Stimulated activated naive B cell treated with anti-CD40 and anti-IgM and Interleukin-4, amounts not matched to agents 10 μg/mL and 1 μg/mL and 100 μg/mL, for 72 hours (primary cell): ENCODE measurements around the gene DMRT1.
A peak's percentile ranks its signal among the peaks of the same experiment; 100 is the strongest.

Experiments
- ATAC-seq, 2 donors: fragments of 150-1000 bp; cut with Tn5 transposase; replicated peaks; 2 replicates each; pipeline ENCODE4 v1.10.0; 2021; ENCODE audit warnings: moderate library complexity in 1 of 2
- DNase-seq: peaks from one replicate; pipeline ENCODE4 v3.0.0; 2021
- H3K27ac Mint-ChIP-seq: one replicate; pipeline ENCODE4 v1.8.0; 2022; ENCODE audit warnings: mild to moderate bottlenecking, mixed read lengths
- H3K27me3 Mint-ChIP-seq, 2 donors: one replicate each; pipeline ENCODE4 v1.8.0; 2022; ENCODE audit warnings: mixed read lengths in 2 of 2
- H3K36me3 Mint-ChIP-seq, 2 donors: one replicate each; pipeline ENCODE4 v1.8.0; 2022; ENCODE audit warnings: mixed read lengths in 2 of 2, mild to moderate bottlenecking in 1 of 2
- H3K4me1 Mint-ChIP-seq, 2 donors: one replicate each; pipeline ENCODE4 v1.8.0; 2022; ENCODE audit warnings: mixed read lengths in 2 of 2, mild to moderate bottlenecking in 1 of 2
- H3K4me3 Mint-ChIP-seq, 2 donors: one replicate each; pipeline ENCODE4 v1.8.0; 2022; ENCODE audit warnings: mild to moderate bottlenecking in 2 of 2, mixed read lengths in 2 of 2, moderate library complexity in 1 of 2
- H3K9me3 Mint-ChIP-seq, 2 donors: one replicate each; pipeline ENCODE4 v1.8.0; 2022; ENCODE audit warnings: mixed read lengths in 2 of 2, mild to moderate bottlenecking in 1 of 2

Gene DMRT1

DNA sequence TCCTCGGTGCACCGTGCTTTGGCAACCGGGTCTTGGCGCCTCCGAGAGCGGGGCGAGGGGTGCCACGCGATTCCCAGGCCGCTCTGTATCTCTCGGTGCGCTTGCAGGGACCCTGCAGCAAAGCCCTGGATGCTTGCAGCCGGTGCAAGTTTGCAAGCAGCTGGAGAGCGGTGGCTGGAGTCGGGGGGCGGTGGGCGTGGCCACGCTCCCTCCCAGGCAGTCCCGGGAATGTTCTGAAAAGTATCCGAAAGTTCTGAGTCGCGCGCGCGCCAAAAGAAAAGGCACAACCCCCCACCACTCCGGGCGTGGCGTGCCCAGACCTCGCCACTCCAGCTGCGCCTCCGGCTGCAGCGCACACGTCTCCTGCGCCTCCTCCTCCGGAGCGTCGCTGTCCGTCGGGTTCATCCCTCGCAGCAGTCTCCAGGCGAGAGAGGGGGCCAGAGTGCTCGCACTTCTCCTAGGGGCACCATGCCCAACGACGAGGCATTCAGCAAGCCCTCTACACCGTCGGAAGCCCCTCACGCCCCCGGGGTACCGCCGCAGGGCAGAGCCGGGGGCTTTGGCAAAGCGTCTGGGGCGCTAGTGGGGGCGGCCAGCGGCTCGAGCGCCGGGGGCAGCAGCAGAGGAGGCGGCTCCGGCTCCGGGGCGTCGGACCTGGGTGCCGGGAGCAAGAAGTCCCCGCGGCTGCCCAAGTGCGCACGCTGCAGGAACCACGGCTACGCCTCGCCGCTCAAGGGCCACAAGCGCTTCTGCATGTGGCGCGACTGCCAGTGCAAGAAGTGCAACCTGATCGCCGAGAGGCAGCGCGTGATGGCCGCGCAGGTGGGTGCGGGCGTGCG, at the start of gene DMRT1:
Gene DMRT1 (plus strand): TSS at position 327 of the 839 bp plus-strand sequence. CDS start 142 bp downstream, at position 469.
- H3K9me3 Mint-ChIP-seq = no peaks in the 10 kb centered on the region
- peaks cover 4 to 14% of the 10 kb centered on the region in 2 donors for H3K4me1 Mint-ChIP-seq
- H3K4me3 Mint-ChIP-seq = no peak within 1 kb of the TSS
- peak within 1 kb of the TSS; percentile 47 for H3K27ac Mint-ChIP-seq
- ATAC-seq (no peak), DNase-seq (no peak)
- H3K27me3 Mint-ChIP-seq = peaks cover 49 to 76% of the 10 kb centered on the region in 2 donors
- H3K36me3 Mint-ChIP-seq = no peaks in the 10 kb centered on the region

DNA sequence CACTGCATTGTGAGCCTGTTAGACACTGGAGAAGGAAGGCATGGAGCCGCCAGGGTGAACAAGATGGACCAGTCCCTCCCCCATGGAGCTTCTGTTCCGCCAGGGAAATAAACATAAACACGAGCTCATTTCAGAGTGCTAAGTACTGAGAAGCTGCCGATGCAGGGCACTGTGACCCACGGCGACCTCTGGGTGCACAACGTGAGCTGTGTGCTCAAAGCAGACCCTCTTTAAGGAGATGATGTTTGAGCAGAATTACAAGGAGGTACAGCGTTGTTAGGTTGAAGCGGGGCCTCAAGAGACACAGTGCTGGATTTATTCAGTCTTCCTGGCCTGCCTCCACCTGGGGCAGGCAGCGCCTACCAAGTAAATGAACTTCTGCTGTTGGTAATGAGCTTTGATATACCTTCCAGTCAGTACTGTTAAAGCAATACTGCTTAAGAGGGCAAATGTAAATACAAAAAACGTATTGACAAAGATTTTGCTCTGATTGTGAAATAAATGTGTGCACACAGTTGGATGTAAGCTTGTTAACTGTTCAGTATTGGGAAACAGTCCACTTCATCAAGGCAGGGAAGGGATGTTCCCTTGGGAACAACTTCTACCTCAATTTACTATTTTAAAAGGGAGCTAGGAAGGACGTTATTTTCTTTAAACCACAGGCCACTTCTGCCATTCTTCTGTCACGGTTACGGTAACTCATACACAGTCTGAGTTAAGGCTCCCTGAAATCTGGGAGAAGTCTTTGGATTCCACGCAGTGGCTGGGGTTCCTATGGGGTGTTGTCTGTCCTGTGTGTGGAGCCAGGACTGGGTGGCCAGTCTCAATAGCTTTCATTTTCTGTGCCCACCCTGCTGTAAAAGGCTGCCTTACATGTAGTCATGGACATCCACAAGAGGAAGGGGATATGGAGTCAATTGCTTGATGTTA, 48.9 kb upstream of the DMRT1 start:
- DNase-seq = no peak
- H3K4me1 Mint-ChIP-seq = no peaks in the 10 kb centered on the region
- peaks cover 4 to 5% of the 10 kb centered on the region in 2 donors for H3K9me3 Mint-ChIP-seq

DNA sequence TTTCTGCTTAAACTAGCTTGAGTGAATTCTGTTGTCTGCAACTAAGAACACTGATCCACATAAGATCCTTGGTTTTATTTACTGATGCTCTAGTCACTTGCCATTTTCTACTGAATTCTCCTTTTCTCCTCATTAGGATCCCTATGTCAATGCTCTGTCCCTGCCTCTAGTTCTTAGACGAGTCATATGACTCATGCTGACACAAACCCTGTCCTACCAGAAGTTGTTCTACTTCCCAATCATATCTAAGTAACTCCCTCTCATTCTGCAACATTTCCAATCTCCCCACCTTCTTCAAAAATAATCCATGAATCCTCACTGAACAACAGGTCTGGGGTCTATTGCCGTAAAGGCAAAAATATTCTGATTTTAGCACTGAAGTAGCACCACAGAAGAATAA, 47.1 kb upstream of the DMRT1 start:
- DNase-seq (no peak), ATAC-seq (no peak)
- Mint-ChIP-seq H3K4me1 (no peaks in the 10 kb centered on the region), H3K36me3 (no peaks in the 10 kb centered on the region), H3K27me3 (peaks cover 0 to 5% of the 10 kb centered on the region in 2 donors), H3K9me3 (peaks cover 4 to 5% of the 10 kb centered on the region in 2 donors), H3K27ac (no peak overlapping the region), H3K4me3 (no peak overlapping the region)

More for the DNA sequence above, 48.9 kb upstream of the DMRT1 start:
- ATAC-seq = no peak
- Mint-ChIP-seq H3K4me3 (no peak overlapping the region), H3K36me3 (no peaks in the 10 kb centered on the region), H3K27me3 (peaks cover 0 to 5% of the 10 kb centered on the region in 2 donors), H3K27ac (no peak overlapping the region)

DNA sequence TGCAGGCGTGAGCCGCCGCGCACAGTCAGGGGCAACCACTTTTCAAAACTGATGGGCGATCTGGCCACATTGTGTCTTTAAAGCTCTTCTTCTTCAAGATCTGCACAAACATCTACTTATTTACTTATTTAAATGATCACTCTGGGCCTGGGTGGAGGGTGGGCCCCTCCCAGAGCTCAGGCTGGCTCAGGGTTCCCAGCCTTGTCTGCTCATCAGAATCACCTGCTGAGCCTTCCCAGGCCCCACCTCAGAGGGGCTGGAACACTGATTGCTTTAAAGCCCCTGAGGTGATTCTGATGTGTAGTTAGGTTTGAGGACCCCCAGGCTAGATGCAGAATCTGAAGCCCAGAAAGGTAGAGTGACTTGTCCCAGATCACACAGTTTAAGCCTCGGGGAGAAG, 45.6 kb upstream of the DMRT1 start:
- Mint-ChIP-seq H3K9me3 (peaks cover 4 to 5% of the 10 kb centered on the region in 2 donors), H3K4me3 (no peak overlapping the region), H3K27me3 (peaks cover 7 to 9% of the 10 kb centered on the region in 2 donors), H3K36me3 (no peaks in the 10 kb centered on the region), H3K27ac (no peak overlapping the region), H3K4me1 (no peaks in the 10 kb centered on the region)
- DNase-seq = no peak
- ATAC-seq = no peak

DNA sequence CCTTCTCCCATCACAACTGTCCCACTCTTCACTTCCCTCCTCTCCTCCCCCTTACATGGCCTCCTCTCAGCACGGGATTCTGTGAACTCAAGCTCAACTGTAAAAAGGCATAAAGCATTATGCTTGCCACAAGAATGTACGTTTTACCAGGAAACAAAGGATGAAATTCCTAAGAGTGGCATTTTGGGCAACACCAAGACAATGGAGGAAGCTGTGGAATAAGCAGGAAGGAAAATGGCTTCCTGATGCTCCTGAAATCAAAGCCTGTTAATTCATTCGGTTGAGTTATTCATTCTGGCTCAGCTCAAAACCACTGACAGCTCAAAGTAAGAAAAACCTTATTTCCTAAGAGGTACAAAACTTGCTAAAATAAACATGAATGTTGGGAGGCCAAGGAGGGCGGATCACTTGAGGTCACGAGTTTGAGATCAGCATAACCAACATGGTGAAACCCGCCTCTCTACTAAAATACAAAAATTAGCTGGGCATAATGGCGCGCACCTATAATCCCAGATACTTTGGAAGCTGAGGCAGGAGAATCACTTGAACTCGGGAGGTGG, 40.8 kb upstream of the DMRT1 start:
- DNase-seq (no peak), ATAC-seq (no peak)
- no peak overlapping the region for H3K4me3 Mint-ChIP-seq
- peaks cover 13 to 14% of the 10 kb centered on the region in 2 donors for H3K27me3 Mint-ChIP-seq
- no peaks in the 10 kb centered on the region for H3K36me3 Mint-ChIP-seq
- no peaks in the 10 kb centered on the region for H3K4me1 Mint-ChIP-seq
- H3K27ac Mint-ChIP-seq = no peak overlapping the region
- H3K9me3 Mint-ChIP-seq = no peaks in the 10 kb centered on the region

DNA sequence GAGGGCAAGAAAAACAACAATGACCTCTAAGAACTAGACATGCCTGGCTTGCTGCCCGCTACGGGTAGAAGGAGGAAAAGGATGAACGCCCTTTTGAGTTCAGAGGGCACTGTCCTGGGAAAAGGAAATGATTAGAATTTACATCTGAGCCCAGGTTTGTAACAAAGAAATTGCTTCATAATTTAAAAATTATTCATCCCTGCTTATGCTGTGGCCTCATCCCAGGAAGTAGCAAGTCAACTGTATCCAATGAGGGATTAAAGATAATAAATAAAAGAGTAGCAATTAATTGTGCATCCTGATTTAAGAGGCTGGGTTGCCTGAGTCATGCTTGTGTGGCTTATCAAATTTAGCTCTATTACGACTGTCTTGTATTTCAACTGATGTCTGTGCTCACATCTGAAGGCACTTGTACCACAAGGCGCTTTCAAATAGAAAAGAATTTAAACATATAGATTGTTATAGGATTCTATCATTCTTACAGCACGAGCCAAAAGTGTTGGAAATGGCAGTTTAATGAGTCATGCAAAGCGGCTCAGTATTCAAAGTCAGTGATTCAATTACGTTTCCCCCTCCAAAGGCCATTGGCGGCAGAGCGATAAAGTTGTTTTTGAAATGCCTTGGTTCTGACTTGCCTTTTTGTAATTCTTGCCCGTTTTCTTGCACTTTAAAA, 40.0 kb upstream of the DMRT1 start:
- no peaks in the 10 kb centered on the region for H3K4me1 Mint-ChIP-seq
- H3K4me3 Mint-ChIP-seq = no peak overlapping the region
- DNase-seq (no peak), ATAC-seq (no peak)
- H3K27ac Mint-ChIP-seq = no peak overlapping the region
- peaks cover 13 to 14% of the 10 kb centered on the region in 2 donors for H3K27me3 Mint-ChIP-seq
- no peaks in the 10 kb centered on the region for H3K36me3 Mint-ChIP-seq
- H3K9me3 Mint-ChIP-seq = no peaks in the 10 kb centered on the region

DNA sequence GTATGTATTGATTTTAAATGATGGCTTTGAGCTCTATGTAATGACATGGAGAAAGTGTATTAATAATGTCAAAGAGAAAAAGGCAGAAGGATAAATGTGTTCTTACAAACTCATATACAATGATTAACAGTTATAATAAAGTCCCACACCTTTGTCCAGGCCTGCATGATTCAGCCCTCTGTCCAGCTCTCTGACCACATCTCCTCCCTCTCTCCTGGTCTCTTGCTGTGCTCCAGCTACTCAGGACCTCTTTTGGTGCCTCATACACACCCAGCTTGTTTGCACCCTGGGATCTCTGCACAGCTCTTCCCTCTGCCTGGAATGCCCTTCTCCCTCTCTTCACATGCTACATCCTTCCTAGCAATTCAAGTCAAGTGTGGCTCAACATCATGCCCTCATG, 37.5 kb upstream of the DMRT1 start:
- Mint-ChIP-seq H3K9me3 (no peaks in the 10 kb centered on the region), H3K27me3 (peaks cover 18 to 19% of the 10 kb centered on the region in 2 donors), H3K4me3 (no peak overlapping the region), H3K4me1 (no peaks in the 10 kb centered on the region), H3K27ac (no peak overlapping the region), H3K36me3 (no peaks in the 10 kb centered on the region)
- no peak for DNase-seq
- ATAC-seq = no peak

DNA sequence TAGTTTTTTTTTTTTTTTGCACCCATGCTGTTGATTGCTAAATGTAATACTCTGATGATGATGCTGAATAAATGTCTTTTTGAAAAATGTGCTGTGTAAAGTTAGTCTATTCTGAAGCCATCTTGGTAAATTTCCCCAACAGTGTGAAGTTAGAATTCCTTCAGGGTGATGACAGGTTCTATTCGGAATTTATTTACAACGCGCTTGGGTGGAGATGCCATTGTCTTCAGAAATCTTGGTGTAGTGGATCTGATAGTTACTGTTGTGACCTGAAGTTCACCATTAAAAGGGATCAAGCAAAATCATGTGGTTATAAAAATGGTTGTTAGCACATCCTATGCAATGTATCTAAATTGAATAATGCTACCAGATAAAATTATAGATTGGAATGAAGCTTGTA, 36.3 kb upstream of the DMRT1 start:
- H3K27me3 Mint-ChIP-seq = peaks cover 18 to 19% of the 10 kb centered on the region in 2 donors
- no peaks in the 10 kb centered on the region for H3K9me3 Mint-ChIP-seq
- H3K4me1 Mint-ChIP-seq = no peaks in the 10 kb centered on the region
- no peak overlapping the region for H3K27ac Mint-ChIP-seq
- H3K4me3 Mint-ChIP-seq = no peak overlapping the region
- no peaks in the 10 kb centered on the region for H3K36me3 Mint-ChIP-seq
- DNase-seq = no peak
- no peak for ATAC-seq

DNA sequence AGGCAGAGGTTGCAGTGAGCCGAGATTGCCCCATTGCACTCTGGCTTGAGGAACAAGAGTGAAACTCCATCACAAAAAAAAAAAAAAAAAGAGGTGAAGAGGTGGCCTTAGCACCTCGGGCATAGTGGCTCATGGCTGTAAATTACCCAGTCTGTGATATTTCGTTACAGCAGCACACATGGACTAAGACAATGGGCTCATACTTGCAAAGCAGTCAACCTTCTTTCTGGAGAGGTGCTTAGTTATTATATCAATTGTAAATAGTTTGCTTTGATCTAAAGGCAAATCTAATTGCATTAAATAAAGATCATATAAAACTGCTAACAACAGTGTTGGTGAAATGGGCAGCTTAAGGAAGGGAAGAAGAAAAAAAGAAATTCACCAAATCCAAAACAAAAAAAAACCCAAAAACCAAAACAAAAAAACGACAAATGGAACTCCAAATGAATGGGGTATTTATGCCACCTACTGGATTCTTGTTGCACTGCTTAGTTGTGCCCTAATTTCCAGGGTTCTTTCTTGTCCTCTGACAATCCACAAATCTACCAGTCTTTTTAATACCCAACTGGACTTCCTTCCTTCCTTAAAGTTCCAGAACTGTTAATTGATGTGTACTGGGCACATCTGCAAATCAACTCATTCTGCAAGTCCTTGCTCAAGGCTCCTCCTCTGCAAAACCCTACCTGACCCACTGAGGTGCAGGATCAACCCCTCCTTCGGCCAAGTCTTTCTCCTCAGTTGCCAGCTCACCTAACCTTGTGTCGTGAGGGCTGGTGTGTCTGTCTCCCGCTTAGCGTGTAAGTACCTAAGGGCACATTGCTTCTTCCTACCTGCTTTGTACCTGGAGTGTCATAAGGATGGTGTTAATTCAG, 35.0 kb upstream of the DMRT1 start:
- peak in 1 of 2 donors; percentile 57 for ATAC-seq
- no peaks in the 10 kb centered on the region for H3K36me3 Mint-ChIP-seq
- no peaks in the 10 kb centered on the region for H3K4me1 Mint-ChIP-seq
- DNase-seq = no peak
- no peak overlapping the region for H3K4me3 Mint-ChIP-seq
- no peaks in the 10 kb centered on the region for H3K9me3 Mint-ChIP-seq
- peaks cover 9 to 12% of the 10 kb centered on the region in 2 donors for H3K27me3 Mint-ChIP-seq
- no peak overlapping the region for H3K27ac Mint-ChIP-seq

DNA sequence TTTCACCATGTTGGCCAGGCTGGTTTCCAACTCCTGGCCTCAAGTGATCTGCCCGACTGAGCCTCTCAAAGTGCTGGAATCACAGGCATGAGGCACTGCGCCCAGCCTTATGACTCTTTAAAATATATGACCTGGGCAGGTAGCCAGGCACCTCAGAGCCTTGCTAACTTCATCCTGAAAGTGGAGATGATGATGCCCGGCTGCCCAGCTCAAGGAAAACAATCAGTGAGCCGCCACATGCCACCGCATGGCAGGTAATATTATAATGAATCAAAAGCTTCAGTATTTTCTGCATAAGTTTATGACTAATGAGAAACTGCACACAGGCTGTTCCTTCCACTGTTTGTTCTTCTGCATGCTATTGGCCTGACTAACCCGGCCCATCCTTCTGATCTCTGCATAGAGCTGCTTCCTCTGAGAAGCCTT, 30.4 kb upstream of the DMRT1 start:
- Mint-ChIP-seq H3K36me3 (no peaks in the 10 kb centered on the region), H3K27me3 (peaks cover 5 to 21% of the 10 kb centered on the region in 2 donors), H3K4me3 (no peak overlapping the region), H3K4me1 (no peaks in the 10 kb centered on the region), H3K9me3 (no peaks in the 10 kb centered on the region), H3K27ac (no peak overlapping the region)
- ATAC-seq = no peak
- DNase-seq = no peak

DNA sequence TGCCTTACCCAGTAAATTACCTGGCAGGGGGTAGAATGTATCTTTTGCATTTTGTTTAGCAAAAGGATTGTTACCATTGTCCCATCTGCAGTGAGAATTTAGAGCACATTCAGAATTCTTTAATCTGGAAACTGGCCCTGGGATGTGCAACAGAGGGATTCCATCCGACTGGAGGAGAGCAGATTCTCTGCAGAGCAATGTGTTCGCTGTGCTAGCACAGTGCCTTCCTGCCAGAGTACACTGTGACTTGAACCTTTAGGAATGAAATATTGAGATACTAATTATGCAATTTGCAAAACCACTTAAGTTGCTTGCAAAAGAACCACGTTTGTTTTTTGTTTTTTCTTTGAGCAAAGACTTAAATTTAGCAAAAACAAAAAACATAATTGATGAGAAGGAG, 22.5 kb upstream of the DMRT1 start:
- H3K4me1 Mint-ChIP-seq = peaks cover 0 to 9% of the 10 kb centered on the region in 2 donors
- H3K4me3 Mint-ChIP-seq = no peak overlapping the region
- H3K27ac Mint-ChIP-seq = no peak overlapping the region
- H3K9me3 Mint-ChIP-seq = no peaks in the 10 kb centered on the region
- DNase-seq (no peak), ATAC-seq (no peak)
- no peaks in the 10 kb centered on the region for H3K36me3 Mint-ChIP-seq
- peaks cover 12 to 39% of the 10 kb centered on the region in 2 donors for H3K27me3 Mint-ChIP-seq

DNA sequence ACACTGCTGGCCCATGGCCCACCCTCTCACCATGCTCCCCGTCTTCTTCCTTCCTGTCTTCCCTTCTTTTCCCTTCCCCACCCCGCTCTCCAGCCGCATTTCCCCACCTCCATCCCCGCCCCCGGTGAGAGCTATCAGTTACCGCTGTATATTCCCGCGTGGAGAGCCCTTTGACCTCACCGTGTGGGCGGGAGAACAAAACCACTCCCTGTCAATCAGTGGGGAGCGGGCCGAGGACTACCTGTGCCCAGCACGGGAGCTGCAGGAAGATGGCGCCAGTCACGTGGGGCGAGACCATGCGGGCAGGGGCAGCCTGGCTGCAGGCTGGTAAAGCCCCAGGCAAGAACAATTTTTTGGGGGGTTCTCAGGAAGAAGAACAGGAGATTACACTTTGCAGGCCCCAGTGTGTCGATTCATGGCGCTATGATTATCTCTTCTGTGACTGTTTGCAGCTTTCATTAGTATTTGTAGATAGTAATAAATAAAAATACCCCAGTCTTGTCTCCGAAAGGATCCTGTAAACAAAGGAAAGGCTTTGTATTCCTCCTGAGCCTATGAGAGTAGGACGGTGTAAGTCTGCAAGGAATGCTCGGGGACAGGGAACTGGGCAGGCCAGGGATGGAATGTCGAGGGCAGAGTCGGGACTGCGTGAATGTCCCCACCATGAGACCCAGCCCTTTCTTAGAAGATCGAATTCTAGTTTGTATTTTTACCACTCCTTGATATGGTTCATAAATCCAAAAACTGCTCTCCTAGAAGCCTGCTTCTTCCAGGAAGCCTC, 14.8 kb upstream of the DMRT1 start:
- Mint-ChIP-seq H3K27ac (no peak overlapping the region), H3K27me3 (peaks cover 4 to 7% of the 10 kb centered on the region in 2 donors), H3K9me3 (no peaks in the 10 kb centered on the region), H3K4me1 (no peaks in the 10 kb centered on the region), H3K4me3 (no peak overlapping the region), H3K36me3 (no peaks in the 10 kb centered on the region)
- no peak for ATAC-seq
- DNase-seq = no peak
